Measurements from ENCODE around the gene MUL1.
"Not testable (repeated sequence)": the region's sequence is repeated elsewhere in the genome, so short reads cannot be mapped to it uniquely, and the experiment has no call there.

MUL1 gene

DNA sequence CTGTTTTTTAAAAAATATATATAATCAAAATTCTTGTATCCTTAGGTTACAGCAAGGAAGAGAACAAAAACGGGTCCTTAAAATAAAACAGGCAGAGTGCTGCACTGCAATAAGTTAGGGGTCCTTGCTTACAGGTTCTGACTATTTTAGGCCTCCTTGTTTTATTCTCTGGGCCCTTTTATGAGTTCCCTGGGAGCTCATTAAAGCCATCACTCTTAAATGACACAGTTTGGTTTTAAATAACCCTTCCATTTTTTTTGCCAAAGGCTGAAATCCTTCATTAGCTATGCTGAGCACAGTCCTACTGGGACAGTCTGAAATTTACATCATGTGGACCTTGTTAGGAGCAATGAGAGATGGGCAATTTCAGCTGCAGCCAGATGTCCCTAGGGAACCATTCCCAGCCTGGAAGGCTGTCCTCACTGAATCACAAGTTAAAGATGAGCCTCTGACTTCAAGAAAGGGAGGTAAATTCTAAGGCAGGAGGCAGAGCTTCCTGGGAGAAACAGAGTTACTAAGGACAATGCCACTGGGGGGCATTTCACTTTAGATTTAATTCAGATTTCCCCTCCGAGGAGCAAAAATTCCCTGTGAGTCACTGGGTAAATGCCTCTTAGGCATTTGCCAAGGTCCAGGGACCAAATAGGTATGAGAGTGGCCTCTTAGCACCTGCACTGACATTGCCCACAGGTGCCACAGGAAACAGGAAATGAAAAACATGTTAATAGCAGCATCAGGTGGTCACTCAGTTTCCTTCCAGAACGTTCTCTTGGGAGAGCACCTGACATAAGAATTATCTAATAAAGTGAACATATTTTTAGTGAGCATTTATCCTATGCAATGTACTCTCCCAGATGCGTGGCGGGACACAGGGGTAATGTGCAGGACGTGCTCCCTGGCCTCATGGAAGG lies 3.8 kb upstream of the MUL1 start:
- DNase-seq (ENCODE audit: low read depth), result no peak

DNA sequence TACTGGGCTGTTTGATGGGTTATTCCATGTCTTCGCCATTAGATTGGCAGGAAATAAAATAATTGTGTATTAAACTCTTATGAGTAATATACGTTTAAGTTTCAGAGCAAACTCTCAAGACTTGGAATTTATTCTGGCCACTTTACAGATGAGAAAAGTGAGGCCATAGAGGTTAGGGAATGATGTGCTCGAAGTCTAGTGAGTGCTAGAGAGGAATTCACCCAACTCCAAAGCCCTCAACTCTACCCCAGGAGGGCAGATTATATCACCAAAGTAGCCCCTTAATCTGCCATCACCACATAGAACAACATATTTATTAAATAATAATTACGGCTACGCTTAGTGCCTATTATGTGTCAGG lies 440 bp upstream of the MUL1 start:
- DNase-seq (ENCODE audit: low read depth), result no peak

DNA sequence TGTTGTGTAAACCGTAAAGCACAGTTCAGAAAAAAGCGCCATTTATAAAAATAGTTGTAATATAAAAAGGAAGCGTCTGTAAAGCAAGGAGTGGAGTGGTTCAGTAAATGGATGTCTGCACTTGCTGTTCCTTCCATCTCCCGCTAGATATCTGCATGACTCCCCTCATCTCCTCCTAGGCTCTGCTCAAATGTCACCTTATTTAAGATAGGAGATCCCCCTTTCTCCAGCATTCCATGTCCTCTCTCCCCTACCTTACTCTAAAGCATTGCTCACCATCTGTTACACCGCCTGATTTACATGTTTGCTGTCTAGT lies 745 bp downstream of the MUL1 start:
- no peak for DNase-seq (ENCODE audit: low read depth)

DNA sequence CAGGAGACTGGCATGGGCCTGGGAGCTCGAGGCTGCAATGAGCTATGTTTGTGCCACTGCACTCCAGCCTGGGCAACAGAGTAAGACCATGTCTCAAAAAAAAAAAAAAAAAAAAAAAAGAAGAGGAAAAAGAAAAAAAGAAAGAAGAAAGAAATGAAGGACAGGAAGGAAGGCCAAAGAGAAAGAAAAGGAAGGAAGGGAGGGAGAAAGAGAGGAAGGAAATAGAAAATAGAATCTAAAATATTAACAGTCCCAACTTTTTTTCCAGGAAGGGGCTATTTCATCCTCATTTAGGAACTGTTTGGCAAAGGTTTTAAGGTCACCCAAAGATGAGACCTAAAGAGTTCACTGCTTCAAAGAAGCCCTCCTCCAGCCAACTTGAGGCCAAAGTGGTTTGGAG lies 2.5 kb downstream of the MUL1 start:
- no peak for DNase-seq (ENCODE audit: low read depth)

DNA sequence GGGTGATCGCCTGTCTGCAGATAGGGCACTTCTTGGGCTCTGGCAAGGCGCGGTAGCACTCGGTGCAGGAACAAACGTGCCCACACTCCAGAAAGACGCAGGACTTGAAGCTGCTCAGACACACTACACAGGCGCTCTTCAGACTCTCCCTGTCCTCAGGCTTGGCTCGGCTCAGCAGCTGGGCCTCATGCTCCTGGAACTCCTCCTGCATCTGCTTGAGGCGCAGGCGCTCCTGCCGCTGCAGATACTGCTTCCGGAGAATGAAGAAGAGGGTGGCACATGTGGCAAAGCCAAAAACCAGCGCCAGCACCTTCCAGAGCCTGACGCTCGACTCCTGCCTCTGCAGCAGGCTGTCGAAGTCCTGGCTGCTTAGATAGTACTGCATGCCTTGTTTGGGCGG lies 7.2 kb downstream of the MUL1 start:
- no peak for DNase-seq (ENCODE audit: low read depth)

DNA sequence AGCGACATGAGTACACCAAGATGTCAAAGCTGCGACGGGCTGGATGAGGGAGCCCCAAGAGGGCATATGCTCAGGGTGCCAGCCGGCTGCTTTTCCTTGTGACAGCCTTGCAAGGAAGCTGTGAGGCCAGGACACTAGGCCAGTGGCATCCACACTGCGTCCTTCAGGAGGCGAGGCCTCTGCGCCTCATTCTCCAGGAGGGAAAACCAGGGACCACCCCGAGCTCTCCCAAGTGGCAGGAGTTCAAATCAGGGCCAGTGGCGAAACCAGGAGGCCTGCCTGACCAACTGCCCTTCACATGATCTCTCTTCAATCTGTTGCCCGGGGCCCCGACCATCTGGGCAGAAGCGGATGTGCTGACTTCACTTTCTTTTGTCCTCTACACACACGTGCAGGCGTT lies 8.2 kb downstream of the MUL1 start:
- no peak for DNase-seq (ENCODE audit: low read depth)

DNA sequence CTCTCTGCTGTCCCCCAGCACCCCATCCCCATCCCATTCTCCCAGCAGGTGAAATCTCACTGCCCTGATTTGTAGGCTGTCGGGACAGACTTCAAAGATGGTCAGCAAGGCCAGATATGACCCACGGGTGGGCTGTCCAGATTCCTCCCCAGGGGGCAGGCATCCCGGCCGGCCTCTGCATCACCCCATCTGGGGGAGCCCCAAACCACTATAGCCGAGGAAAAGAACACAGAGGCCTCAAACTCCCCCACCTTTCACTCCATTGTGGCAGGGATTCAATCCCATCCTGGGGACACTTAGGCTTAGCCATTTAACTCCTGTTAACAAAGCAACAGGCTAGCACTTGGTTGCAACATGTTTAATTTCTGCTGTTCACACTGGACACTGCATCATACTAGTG lies 8.8 kb downstream of the MUL1 start:
- no peak for DNase-seq (ENCODE audit: low read depth)

DNA sequence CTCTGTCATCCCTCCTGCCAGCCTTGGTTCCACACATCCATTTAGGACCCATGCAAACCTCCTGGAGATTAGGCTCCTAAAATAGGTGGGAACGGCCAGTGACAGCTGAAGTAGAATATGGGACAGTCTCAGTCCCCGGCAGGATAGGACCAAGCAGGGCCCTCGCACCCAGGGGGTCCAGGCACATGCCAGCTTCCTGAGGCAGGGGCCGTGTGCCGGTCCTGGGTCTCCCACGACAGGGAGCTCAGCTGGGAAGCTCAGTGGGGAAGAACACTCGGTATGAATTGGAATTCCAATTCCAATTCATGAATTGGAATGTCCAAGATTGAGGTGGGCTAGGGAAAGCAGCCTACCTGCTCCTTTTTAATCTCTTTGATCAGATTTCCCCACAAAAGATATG lies 9.8 kb downstream of the MUL1 start:
- DNase-seq (ENCODE audit: low read depth), result no peak

DNA sequence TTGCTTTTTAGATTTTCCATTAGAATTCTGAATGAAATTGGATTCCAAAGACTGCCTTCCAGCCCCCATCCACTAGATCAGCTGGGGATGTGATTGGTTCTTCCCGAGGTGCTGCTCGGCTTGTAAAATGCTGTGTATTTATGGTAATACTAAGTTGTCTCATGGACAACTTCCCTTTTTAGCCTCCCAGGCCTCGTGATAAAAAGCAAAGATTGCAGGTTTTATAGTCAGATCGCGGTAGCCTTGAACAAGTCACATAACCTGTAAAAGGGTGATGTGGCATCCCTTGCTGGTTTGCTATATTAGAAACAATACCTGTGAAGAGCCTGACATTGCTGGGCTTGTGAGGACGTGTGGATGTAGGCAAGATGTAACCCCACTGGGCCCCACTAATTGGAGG lies 10.4 kb downstream of the MUL1 start:
- DNase-seq (ENCODE audit: low read depth), result no peak

DNA sequence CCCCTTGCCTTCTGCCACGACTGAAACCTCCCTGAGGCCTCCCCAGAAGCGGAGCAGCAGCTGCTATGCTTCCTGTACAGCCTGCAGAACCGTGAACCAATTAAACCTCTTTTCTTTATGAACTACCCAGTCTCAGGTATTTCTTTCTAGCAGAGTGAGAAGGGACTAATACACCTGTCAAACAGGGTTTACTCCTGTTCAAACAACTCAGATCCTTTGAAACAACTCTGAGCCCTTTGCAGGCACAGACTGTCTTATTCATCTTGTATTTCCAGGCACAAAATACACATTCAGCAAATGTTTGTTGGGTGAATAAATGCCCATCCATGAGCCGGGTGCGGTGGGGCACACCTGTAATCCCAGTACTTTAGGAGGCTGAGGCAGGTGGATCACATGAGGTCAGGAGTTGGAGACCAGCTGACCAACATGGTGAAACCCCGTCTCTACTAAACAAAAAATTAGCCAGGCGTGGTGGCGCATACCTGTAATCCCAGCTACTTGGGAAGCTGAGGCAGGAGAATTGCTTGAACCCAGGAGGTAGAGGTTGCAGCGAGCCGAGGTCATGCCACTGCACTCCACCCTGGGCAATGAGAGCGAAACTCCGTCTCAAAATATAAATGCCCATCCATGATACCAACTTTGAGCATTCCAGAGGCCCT lies 11.1 kb downstream of the MUL1 start:
- DNase-seq (ENCODE audit: low read depth), result not testable (repeated sequence)

DNA sequence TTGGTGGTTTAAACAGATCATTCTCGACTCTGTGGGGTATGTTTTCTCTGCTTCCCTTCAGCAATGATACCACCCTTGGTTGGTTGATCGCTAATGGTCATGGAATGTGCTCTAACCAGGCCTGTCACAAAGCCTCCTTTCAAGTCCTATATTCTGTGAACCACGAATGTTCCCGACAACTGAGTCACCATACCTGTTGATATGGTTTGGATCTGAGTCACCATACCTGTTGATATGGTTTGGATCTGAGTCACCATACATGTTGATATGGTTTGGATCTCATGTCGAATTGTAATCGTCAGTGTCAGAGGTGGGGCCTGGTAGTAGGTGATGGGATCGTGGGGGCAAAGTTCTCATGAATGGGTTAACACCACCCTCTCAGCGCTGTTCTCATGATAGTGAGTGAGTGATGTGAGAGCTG lies 11.7 kb downstream of the MUL1 start:
- no peak for DNase-seq (ENCODE audit: low read depth)

DNA sequence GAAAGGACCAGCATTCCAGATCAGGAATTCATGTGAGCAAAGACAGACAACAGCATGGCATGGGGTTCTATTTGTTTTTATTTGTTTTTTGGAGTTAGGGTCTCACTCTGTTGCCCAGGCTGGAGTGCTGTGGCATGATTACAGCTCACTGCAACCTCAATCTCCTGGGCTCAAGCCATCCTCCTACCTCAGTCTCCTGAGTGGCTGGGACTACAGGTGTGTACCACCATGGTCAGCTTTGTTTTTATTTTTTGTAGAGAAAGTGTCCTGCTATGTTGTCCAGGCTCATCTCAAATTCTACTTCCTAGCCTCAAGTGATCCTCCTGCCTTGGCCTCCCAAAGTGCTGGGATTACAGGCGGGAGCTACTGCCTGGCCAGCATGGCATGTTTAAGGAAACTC lies 12.3 kb downstream of the MUL1 start:
- DNase-seq (ENCODE audit: low read depth), result no peak

DNA sequence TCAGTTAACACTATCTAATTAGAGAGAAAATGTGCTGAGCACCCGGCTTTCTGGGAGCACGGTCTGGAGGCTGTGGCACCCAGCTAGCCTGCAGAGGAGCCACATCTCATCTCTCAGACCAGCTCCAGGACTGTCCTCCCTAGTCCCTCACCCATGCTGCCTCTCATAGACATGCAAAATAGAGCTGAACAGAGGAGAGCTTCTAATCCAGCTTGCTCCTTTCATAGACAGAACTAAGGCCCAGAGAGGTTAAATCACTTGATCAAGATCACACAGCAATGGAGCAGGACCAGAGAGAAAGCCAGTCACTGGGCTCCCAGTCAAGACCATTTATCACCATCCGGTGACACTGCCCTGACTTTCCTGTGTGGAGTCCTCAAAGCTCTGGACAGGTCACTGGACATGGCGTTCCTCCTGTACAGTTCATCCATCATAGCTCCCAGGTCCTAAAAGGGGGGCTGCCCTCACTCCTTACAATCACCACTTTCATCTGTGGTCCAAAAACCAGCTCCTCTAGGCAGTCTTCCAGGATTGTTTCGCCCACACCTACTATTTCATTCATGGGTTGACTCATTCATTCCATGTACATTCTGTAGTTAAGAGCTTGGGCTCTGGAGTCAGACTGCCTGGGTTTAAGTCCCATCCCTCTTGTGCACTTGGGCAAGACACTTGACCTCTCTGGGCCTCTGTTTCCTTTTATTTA lies 13.2 kb downstream of the MUL1 start:
- peak; percentile 92 for DNase-seq (ENCODE audit: low read depth)

DNA sequence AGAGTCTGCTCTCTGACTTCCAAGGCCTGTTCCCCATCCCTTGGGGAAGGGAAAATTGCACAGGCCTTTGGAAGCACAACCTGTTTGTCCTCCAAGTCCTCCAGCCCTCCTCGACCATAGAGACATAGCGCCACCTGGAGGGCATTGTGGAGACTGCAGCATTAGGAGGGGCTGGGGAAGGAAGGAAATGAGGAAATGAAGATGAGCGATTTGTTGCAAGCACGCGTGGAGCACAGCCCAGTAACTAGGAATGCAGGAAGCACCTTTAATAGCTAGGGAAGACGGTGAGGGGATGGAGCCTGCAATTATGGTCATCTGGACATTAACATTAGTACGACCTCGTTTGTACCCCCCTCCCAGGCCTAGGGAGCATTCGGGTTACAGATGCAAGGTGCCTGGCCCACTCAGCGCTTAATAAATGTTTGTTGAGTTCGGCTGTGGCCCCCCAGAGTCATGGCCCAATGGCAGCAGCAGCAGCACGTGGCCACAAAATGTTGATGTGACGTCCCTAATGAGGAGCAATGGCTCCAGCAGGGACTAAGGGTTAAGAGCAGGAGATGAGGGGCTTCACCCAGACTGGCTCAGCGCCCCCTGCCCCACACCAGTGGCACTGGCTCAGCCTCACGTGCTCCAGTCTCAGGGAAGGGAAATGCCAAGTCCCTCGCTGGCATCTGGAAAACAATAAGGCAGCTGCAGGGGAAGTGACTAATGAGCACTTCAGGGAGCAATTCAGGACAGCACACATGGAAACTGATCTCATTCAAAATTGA lies 13.9 kb downstream of the MUL1 start:
- peak; percentile 90 for DNase-seq (ENCODE audit: low read depth)

DNA sequence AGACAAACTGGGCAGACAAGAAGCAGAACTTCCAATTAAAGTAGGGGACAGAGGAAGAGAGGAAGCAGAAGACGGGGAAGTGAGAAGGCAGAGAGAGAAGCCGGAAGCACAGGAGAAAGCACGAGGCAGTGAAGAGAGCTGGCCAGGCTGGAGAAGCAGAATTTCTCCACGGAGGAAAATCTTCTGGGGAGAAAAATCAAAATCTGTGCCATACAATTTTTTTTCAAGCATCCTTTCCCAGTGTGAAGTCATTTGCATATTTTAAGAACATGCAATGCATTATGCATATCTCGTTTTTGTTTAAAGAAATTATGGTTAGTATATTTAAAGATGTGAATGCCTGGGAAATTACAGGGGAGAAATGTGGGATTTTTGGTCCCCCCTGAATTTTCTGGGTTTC lies 14.6 kb downstream of the MUL1 start:
- DNase-seq (ENCODE audit: low read depth), result no peak

DNA sequence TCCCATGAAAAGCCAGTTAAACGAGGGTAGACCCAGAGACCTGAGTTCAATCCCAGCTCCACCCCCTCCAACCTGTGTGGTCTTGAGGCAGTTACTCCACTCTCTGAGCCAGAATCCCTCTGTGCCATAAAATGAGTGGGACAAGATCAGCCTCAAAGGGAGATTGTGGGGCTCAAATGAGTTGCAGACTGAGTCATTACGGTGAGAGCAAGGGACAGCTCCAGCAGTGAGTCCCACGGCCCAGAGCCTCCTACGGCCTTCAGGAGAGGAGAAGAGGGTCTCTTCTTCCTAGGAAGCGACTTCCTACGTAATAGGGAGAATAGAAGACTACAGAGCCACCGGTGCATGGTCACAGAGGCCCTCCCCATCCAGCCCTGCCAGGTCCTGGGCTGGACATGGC lies 15.2 kb downstream of the MUL1 start:
- DNase-seq (ENCODE audit: low read depth), result no peak

DNA sequence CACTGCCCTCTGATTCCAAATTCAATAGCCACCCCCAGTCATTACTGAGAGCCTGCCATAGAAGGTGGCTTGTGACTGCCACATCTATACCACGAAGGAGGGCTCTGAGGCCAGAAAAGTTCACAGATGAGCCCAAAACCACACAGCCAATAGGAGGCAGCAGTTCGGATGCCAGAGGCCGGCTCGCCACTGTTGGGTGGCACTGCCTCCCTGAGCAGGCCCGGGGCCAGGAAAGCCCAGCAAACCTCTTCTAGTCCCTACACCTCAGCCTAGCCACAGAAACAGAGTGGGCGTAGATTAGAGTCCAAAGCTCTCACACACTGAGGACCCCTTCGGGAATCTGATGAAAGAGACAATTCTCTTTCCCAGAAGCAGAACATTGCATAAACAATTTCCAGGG lies 16.1 kb downstream of the MUL1 start:
- no peak for DNase-seq (ENCODE audit: low read depth)

DNA sequence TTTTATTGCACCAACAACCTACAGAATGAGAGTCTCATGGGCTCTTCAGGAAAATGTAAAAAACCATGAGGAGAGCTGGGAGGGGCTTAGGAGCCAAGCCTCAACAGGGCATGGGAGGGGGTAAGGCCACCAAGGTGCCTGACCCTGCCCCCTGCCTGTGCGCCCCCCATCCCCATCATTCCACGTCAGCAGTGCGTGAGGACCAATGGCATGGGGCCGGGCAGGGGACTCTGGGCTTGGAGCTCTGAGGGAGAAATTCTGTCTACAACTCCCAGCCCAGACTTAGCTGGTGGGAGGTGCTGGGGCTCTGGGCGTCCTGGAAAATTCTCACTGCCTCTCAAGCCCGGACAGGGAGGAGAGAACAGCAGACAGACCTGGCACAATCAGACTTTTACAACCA lies 16.8 kb downstream of the MUL1 start:
- no peak for DNase-seq (ENCODE audit: low read depth)

DNA sequence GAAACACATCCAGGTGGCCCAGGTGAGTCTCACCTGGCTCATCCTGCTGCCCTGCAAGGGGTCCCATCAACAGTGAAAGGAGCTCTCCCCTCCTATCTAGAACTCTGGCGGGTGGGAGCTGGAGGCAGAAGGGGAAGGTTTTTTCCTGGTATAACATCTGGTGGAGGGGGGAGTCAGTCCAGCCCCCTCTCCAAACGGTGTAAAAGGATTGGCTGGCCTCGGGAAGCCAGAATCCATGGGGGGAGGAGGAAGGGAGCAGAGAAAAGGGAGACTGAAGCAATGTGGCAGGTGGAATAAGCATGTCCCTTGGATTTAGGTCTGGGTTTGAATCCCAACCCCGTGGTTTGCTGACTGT lies 20.7 kb downstream of the MUL1 start:
- no peak for DNase-seq (ENCODE audit: low read depth)

DNA sequence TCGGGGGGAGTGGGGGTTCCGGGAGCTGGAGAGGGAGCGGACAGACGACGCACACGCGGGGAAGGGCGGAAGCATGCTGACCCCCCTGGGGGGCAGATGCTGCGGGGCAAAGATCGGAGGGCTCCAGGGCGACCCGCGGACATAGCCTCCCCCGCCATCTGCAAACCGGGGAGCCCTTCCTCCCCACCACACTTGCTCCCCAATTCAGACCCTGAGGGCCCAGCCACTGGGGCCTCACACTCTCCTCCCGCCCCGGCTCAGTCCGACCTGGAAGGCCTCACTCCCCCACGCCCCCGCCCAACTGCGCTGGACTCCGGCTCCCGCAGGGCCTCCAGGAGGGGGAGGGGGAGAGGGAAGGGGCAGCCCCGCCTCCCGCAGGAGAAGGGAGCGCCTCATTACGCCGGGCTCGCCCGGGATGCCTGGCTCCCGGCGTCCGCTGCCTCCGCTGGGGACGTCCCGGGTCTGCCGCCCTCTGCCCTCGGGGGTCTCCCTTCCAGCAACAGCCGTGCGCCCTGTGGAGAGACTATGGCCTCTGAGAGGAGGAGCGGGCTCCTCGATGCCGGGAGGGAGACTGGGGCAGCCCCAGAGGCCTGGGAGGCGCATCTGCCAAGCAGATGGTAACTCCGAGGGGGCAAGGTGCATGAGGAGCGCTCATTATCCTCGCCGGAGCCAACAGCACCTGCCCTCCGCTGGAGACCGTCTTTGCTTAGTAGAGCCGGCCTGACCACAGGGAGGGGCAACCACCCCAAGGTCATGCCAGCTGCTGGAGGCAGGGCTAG lies 21.3 kb downstream of the MUL1 start:
- DNase-seq (ENCODE audit: low read depth), result no peak

DNA sequence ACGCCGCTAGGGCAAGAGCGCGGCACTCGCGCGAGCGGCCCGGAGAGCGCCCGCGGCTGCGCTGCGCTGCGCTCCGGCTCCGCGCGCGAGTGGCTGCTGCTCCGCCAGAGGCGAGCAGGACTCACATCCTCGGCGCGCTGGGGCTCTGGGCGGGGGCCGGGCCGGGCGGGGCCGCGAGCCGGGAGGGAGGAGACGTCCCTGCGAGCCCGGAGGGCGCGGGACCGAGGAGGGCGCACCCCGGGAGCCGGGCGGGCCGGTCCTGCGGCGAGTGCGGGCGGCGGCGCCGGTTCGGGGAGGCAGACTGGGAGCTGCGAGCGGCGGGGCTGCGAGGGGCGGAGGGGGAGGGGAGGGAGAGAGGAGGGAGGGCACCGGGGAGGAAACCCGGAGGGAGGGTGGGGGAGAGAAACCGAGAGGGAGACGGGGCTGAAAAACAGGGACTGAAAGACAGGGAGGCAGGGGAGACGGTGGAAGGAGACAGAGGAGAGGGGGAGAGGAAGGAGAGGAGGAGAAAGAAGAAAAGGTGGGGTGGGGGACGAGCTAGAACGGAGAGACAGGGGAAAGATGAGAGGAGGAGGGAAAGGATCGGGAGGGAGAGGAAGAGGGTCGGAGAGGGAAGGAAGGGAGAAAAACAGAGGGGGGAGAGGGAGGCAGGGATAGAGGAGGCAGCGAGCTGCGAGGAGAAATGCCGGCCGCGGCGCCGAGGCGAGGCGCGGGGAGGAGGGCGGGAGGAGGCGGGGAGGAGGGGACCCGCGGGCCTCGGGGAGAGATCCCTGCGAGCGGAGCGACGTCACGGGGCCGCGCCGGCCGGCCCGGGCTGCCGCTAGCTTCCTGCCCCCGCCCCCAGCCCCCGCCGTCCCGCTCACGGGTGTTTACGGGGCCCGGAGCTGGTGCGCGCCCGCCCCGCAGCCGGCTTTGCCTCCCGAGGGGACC lies 22.2 kb downstream of the MUL1 start, which contains the start of gene CAMK2N1:
Gene CAMK2N1, minus strand, starts transcription at position 684 of the 930 bp plus-strand sequence. CDS start 831 bp downstream, outside the sequence.
- DNase-seq (ENCODE audit: low read depth), result no peak
